Measurements from ENCODE around the gene SDHAF1. TPM values are rescaled to one million over a fixed set of nuclear protein-coding genes. Genes with fewer than 3 reads are reported as not detected.

The SDHAF1 gene
- total RNA-seq, 1 donor from 2014 or later: 14.3 TPM

- DNase-seq (ENCODE audit: low spot score): no peak
- H3K36me3 Mint-ChIP-seq (ENCODE audit: low read depth, unreplicated experiment): peaks cover 4% of the 10 kb centered on the region
- H3K27me3 Mint-ChIP-seq (ENCODE audit: unreplicated experiment): peaks cover 17% of the 10 kb centered on the region
- no peak overlapping the region for H3K4me3 Mint-ChIP-seq (ENCODE audit: unreplicated experiment)
- no peaks in the 10 kb centered on the region for H3K4me1 Mint-ChIP-seq (ENCODE audit: unreplicated experiment)
- H3K9me3 Mint-ChIP-seq (ENCODE audit: unreplicated experiment): no peaks in the 10 kb centered on the region
- H3K27ac Mint-ChIP-seq (ENCODE audit: unreplicated experiment): no peak overlapping the region
- TF ChIP-seq CTCF (IDR thresholded peaks at IDR 0.05; ENCODE audit: unreplicated experiment): no peak
Observed at GRCh38 chr19:35987571-35987896, 7.5 kb upstream of the SDHAF1 start.

DNA sequence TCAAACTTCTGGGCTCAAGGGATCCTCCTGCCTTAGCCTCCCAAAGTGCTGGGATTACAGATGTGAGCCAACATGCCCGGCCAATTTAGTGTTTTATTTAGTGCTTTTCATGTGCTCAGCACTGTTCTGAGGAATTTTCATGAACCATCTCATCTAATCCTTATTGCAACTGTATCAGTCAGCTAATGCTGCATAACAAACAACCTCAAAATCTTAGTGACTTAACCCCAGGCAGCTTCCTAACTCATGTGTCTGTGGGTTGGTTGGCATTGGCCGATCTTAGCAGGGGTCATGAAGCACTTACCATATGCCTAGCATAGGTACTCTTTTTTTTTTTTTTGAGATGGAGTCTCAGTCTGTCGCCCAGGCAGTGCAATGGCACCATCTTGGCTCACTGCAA, 6.2 kb upstream of the SDHAF1 start:
- DNase-seq (ENCODE audit: low spot score): no peak
- no peak for TF ChIP-seq CTCF (IDR thresholded peaks at IDR 0.05; ENCODE audit: unreplicated experiment)
- Mint-ChIP-seq H3K36me3 (ENCODE audit: low read depth, unreplicated experiment) (peaks cover 4% of the 10 kb centered on the region), H3K27ac (ENCODE audit: unreplicated experiment) (no peak overlapping the region), H3K27me3 (ENCODE audit: unreplicated experiment) (peaks cover 15% of the 10 kb centered on the region), H3K9me3 (ENCODE audit: unreplicated experiment) (no peaks in the 10 kb centered on the region), H3K4me1 (ENCODE audit: unreplicated experiment) (no peaks in the 10 kb centered on the region), H3K4me3 (ENCODE audit: unreplicated experiment) (no peak overlapping the region)

- Mint-ChIP-seq H3K27ac (ENCODE audit: unreplicated experiment) (no peak overlapping the region), H3K36me3 (ENCODE audit: low read depth, unreplicated experiment) (peaks cover 4% of the 10 kb centered on the region), H3K9me3 (ENCODE audit: unreplicated experiment) (no peaks in the 10 kb centered on the region), H3K27me3 (ENCODE audit: unreplicated experiment) (peaks cover 15% of the 10 kb centered on the region), H3K4me3 (ENCODE audit: unreplicated experiment) (no peak overlapping the region), H3K4me1 (ENCODE audit: unreplicated experiment) (no peaks in the 10 kb centered on the region)
- no peak for TF ChIP-seq CTCF (IDR thresholded peaks at IDR 0.05; ENCODE audit: unreplicated experiment)
- DNase-seq (ENCODE audit: low spot score): no peak
Observed at GRCh38 chr19:35990156-35990555, 4.8 kb upstream of the SDHAF1 start.

GRCh38 chr19:35990771-35991730, 3.9 kb upstream of the SDHAF1 start:
- no peak overlapping the region for H3K27ac Mint-ChIP-seq (ENCODE audit: unreplicated experiment)

More at GRCh38 chr19:35990771-35991730, 3.9 kb upstream of the SDHAF1 start:
- Mint-ChIP-seq H3K36me3 (ENCODE audit: low read depth, unreplicated experiment) (peaks cover 4% of the 10 kb centered on the region), H3K27me3 (ENCODE audit: unreplicated experiment) (peaks cover 8% of the 10 kb centered on the region), H3K4me1 (ENCODE audit: unreplicated experiment) (peaks cover 5% of the 10 kb centered on the region), H3K9me3 (ENCODE audit: unreplicated experiment) (no peaks in the 10 kb centered on the region), H3K4me3 (ENCODE audit: unreplicated experiment) (no peak overlapping the region)
- no peak for DNase-seq (ENCODE audit: low spot score)
- TF ChIP-seq CTCF (IDR thresholded peaks at IDR 0.05; ENCODE audit: unreplicated experiment): no peak
